ENCODE results near the gene DNAJB14.

DNA sequence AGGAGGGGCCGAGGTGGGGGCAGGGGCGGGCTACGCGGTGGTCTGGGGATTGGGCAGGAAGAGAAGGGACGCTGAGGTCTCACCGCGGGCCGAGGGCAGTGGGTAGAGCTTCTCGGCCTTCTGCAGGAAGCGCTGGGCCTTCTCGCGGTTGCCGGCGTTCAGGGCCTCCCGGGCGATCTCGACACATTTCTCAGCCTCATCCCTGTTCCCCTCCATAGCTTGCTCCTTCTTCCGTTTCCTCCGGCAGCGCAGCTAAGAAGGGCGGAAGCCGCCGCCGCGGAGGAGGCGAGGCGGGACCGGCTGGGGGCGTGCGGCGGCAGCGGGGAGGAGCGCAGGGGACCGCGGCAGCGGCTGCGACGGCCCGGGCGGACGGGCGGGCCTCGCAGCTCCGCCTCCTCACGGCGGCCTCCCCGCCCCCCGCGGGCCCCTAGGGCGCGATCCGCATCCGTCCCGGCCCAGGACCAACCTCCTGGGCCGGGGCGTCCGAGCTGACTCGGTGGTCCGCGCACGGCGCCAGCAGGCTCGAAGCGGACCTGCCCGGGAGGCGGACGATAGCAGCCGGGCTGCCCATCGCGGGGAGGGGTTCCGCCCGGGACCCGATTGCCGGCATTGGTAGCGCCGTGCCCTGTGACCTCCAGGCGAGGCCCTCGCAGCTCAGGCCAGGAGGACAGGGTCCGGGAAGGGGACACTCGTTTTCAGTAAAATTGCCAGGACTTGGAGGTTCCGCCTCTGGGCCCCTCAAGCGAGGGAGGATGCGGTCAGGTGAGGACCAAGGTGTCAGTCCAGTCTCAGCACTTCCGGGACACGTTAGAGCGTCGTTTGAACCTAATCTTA lies at the start of gene DNAJB14:
- TF ChIP-seq CTCF (IDR thresholded peaks at IDR 0.05) (no peak), POLR2A (IDR thresholded peaks at IDR 0.05) (peak; percentile 63)
